Measurements from ENCODE around the gene NFIL3.
"Not testable (repeated sequence)": the region's sequence is repeated elsewhere in the genome, so short reads cannot be mapped to it uniquely, and the experiment has no call there.

NFIL3 gene

GRCh38 chr9:91423785-91424402, at the start of gene NFIL3:
Gene NFIL3 (minus strand): TSS chr9:91423832. CDS start chr9:91410734, 13,098 bp downstream.
- DNase-seq: peak; percentile 91

- not testable (repeated sequence) for DNase-seq
Measured at GRCh38 chr9:91471524-91471923, 47.9 kb upstream of the NFIL3 start.

GRCh38 chr9:91465420-91465819, 41.8 kb upstream of the NFIL3 start:
- DNase-seq: no peak

GRCh38 chr9:91458906-91459305, 35.3 kb upstream of the NFIL3 start:
- no peak for DNase-seq

- DNase-seq: no peak
Measured at GRCh38 chr9:91452844-91453243, 29.2 kb upstream of the NFIL3 start.

GRCh38 chr9:91451431-91452270, 28.0 kb upstream of the NFIL3 start:
- no peak for DNase-seq

GRCh38 chr9:91445135-91445534, 21.5 kb upstream of the NFIL3 start:
- DNase-seq: no peak

- DNase-seq: no peak
Measured at GRCh38 chr9:91443994-91444392, 20.4 kb upstream of the NFIL3 start.

- DNase-seq: no peak
Measured at GRCh38 chr9:91443321-91443993, 19.8 kb upstream of the NFIL3 start.

GRCh38 chr9:91436841-91437240, 13.2 kb upstream of the NFIL3 start:
- DNase-seq: no peak

- DNase-seq: peak; percentile 73
Measured at GRCh38 chr9:91433180-91433579, 9.5 kb upstream of the NFIL3 start.

GRCh38 chr9:91431485-91431884, 7.9 kb upstream of the NFIL3 start:
- no peak for DNase-seq

- no peak for DNase-seq
Measured at GRCh38 chr9:91429501-91429900, 5.9 kb upstream of the NFIL3 start.

GRCh38 chr9:91428927-91429351, 5.3 kb upstream of the NFIL3 start:
- peak; percentile 86 for DNase-seq

GRCh38 chr9:91428436-91428835, 4.8 kb upstream of the NFIL3 start:
- peak; percentile 82 for DNase-seq

- peak; percentile 64 for DNase-seq
Measured at GRCh38 chr9:91427873-91428272, 4.2 kb upstream of the NFIL3 start.

- DNase-seq: peak; percentile 70
Measured at GRCh38 chr9:91426123-91426745, 2.6 kb upstream of the NFIL3 start.

- DNase-seq: no peak
Measured at GRCh38 chr9:91425271-91425670, 1.6 kb upstream of the NFIL3 start.

- peak; percentile 84 for DNase-seq
Measured at GRCh38 chr9:91424403-91425176, 958 bp upstream of the NFIL3 start.

- DNase-seq: peak; percentile 82
Measured at GRCh38 chr9:91422758-91423711, 597 bp downstream of the NFIL3 start.
